IgD-negative memory B cell (primary cell): Measurements from ENCODE around the gene ACVRL1. TPM values are rescaled to one million over a fixed set of nuclear protein-coding genes. Genes with fewer than 3 reads are reported as not detected.
A peak's percentile ranks its signal among the peaks of the same experiment; 100 is the strongest.

Source experiments
- H3K27ac Mint-ChIP-seq, 3 donors: one replicate each; pipeline ENCODE4 v1.8.0; 2020 to 2022; ENCODE audit warnings: mild to moderate bottlenecking in 3 of 3, mixed read lengths in 3 of 3, moderate library complexity in 1 of 3
- H3K27me3 Mint-ChIP-seq: one replicate; pipeline ENCODE4 v1.8.0; 2021; ENCODE audit warnings: mixed read lengths
- H3K36me3 Mint-ChIP-seq: one replicate; pipeline ENCODE4 v1.8.0; 2020; ENCODE audit warnings: mild to moderate bottlenecking, mixed read lengths
- H3K4me1 Mint-ChIP-seq, 3 donors: one replicate each; pipeline ENCODE4 v1.8.0; 2020 to 2022; ENCODE audit warnings: mixed read lengths in 3 of 3, mild to moderate bottlenecking in 1 of 3
- H3K4me3 Mint-ChIP-seq, 4 donors: one replicate each; pipeline ENCODE4 v1.8.0; 2020 to 2022; ENCODE audit warnings: mild to moderate bottlenecking in 4 of 4, mixed read lengths in 4 of 4, moderate library complexity in 3 of 4
- H3K9me3 Mint-ChIP-seq, 3 donors: one replicate each; pipeline ENCODE4 v1.8.0; 2020 to 2021; ENCODE audit warnings: mixed read lengths in 3 of 3, mild to moderate bottlenecking in 1 of 3
- polyA plus RNA-seq: library from polyadenylated mRNA; unstranded; fragments of 300-500 nt; fragmentation: Illumina TruSeq; gene quantifications from one replicate; pipeline ENCODE4 v1.2.3, GENCODE V29; 2021

The ACVRL1 gene
- polyA plus RNA-seq, 1 donor from 2014 or later: not detected

DNA sequence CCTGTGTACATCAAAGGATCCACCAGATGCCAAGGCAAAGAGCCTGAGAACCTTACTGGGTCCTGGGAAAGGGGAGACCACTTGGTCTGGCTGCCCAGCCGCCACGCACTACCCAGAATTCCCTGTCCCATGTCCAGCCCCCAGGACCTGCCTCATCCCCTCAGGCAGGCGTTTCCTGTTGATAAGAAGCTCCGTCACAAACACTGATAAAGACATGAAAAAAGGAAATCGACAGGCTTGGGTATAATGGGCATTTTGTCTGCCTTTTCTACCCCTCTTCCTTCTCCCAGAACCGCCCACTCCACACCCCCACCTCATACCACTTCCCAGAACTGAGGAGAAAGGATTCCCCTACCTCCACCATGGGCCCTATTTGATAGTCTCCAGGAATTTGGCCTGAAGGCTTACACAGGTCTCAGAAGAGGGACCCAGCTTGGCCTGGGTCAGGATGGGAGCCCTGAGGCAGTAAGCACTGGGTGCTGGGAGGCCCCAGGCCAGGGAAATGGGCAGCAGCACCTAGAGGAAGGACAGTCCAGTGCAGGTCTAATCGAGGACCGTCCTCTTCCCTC lies 18.8 kb downstream of the ACVRL1 start:
- Mint-ChIP-seq H3K4me1 (peaks cover 21 to 28% (median 26%) of the 10 kb centered on the region in 3 donors), H3K27me3 (peaks cover 8% of the 10 kb centered on the region), H3K9me3 (no peaks in the 10 kb centered on the region), H3K27ac (peak overlapping the region in 1 of 3 donors; percentile 67), H3K36me3 (no peaks in the 10 kb centered on the region), H3K4me3 (no peak overlapping the region)

DNA sequence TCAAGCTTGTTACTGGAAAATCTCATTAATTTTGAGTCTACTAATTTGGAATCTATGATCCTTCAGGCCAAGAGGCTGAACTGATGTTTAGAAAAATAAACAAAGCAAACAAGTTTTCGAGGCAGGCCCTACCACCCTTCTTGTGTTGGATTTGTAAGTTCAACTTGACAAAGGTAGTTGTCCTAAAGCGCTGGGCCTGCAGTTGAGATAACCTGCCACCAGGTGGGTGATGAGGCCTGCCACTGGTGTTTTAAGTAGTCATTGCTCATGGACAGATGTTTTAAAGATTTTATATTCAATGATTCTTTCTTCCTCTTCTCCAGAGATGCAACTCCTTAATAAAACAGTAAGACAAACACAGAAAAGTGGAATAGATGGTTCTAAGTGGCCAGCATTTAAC lies 19.4 kb downstream of the ACVRL1 start:
- no peak overlapping the region for H3K4me3 Mint-ChIP-seq
- peaks cover 8% of the 10 kb centered on the region for H3K27me3 Mint-ChIP-seq
- no peak overlapping the region for H3K27ac Mint-ChIP-seq
- H3K36me3 Mint-ChIP-seq: no peaks in the 10 kb centered on the region
- peaks cover 21 to 28% (median 26%) of the 10 kb centered on the region in 3 donors for H3K4me1 Mint-ChIP-seq
- H3K9me3 Mint-ChIP-seq: no peaks in the 10 kb centered on the region

DNA sequence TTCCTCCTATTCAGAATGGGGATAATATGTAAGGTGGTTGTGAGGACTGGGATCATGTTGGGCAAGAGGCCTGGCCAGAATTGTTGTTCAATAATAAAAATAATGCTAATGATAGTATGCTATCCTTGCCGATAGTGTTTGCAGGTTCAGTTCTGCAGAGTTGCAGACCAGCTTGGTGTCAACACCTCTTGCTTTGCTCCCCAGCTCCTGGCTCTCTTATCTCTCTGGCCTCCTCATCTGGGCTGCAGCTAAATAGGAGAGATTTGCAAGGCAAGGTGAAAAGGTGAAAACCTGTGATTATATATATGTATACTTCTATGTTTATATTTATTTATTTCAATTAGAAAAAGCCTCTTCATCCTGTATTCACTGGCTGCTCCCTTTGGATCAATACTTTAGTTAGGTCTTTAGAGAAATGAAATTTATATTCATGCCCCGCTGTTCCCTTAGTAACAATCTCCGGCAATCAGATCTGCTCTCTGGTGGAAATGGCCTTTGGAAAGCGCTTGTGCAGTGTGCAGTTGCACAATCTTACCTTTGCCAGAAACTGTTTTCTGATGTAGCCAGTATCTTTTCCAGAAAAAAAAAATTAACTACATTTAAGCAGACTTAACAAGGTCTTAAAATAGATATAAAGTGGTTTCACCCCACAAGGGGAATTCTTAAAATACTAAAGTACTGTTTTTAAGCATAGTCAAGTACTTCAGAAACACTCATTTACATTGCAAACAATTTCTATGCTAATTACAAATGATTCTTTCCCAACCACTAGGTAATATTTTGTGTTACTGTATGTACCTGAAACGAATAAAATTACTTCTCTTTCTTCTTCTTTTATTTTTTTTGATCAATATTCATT lies 25.1 kb downstream of the ACVRL1 start:
- peak overlapping the region in 1 of 3 donors; percentile 45 for H3K27ac Mint-ChIP-seq
- peaks cover 8% of the 10 kb centered on the region for H3K27me3 Mint-ChIP-seq
- H3K36me3 Mint-ChIP-seq: peaks cover 3% of the 10 kb centered on the region
- no peak overlapping the region for H3K4me3 Mint-ChIP-seq
- no peaks in the 10 kb centered on the region for H3K9me3 Mint-ChIP-seq
- H3K4me1 Mint-ChIP-seq: peaks cover 1 to 5% (median 1%) of the 10 kb centered on the region in 3 donors

DNA sequence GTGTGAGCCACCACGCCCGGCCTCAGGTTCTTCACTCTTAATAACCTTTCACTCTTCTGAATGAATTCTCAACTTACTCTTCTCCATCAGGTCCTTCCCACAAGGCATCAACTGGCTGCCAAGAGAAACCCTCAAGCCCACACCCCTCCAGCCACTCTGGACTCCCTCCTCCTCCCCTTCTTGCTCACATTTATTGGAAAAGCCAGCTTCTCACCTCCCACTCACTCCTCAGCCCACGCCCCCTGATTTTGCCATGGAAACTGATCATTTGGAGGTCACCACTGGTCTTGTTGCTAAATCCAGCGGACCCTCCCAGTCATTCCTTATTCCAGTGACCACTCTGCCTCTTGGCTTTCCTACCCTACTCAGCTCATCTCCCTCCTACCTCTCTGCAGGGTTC lies 26.8 kb downstream of the ACVRL1 start:
- Mint-ChIP-seq H3K9me3 (no peaks in the 10 kb centered on the region), H3K36me3 (peaks cover 3% of the 10 kb centered on the region), H3K27ac (no peak overlapping the region), H3K4me1 (peaks cover 1 to 5% (median 1%) of the 10 kb centered on the region in 3 donors), H3K27me3 (peaks cover 8% of the 10 kb centered on the region), H3K4me3 (peak overlapping the region in 1 of 4 donors; percentile 55)

DNA sequence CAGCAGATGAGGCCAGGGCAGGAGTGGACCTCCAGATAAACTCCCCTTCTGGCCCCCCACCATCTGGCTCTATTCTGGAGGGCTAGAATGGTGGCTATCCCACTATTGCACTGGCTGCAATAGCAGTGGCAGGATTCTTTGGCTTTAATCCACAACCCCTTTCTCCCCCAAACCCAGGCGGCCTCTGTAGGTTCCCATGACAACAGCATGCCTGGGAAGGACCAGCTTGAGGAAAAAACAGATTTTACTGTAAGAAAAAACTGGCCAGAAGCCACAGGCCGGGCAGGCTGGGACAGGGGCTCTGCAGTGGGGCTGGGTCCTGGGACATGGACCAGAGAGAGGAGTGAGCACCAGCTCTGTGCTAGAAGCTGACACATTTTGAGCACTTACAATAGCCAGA lies 30.6 kb downstream of the ACVRL1 start:
- Mint-ChIP-seq H3K4me1 (peaks cover under 1 to 2% (median 1%) of the 10 kb centered on the region in 3 donors), H3K36me3 (peaks cover 6% of the 10 kb centered on the region), H3K9me3 (peaks cover 0 to 3% (median 0%) of the 10 kb centered on the region in 3 donors), H3K27me3 (peaks cover 25% of the 10 kb centered on the region), H3K4me3 (no peak overlapping the region), H3K27ac (no peak overlapping the region)

DNA sequence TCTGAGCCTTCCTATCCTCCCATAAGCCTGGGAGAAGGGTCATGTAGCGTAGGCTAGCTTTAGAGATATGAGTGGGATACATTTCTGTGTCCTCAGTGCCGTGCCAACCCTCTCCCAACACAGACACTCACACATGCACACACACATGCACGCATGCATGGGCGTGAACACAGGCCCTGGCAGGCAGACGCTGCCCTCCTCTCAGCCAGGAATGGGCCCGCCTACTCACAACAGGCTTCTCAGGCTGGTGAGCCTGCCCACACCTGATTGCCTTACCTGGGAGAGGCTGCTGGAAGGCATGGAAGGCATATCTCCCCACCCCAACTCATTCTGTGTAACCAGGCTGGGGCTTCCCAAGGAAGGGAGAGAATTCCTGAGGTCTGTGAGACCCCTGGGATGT lies 31.4 kb downstream of the ACVRL1 start:
- Mint-ChIP-seq H3K27ac (no peak overlapping the region), H3K4me3 (no peak overlapping the region), H3K4me1 (peaks cover 0 to 1% (median 0%) of the 10 kb centered on the region in 3 donors), H3K9me3 (peaks cover 0 to 5% (median 0%) of the 10 kb centered on the region in 3 donors), H3K36me3 (peaks cover 6% of the 10 kb centered on the region), H3K27me3 (peaks cover 25% of the 10 kb centered on the region)

DNA sequence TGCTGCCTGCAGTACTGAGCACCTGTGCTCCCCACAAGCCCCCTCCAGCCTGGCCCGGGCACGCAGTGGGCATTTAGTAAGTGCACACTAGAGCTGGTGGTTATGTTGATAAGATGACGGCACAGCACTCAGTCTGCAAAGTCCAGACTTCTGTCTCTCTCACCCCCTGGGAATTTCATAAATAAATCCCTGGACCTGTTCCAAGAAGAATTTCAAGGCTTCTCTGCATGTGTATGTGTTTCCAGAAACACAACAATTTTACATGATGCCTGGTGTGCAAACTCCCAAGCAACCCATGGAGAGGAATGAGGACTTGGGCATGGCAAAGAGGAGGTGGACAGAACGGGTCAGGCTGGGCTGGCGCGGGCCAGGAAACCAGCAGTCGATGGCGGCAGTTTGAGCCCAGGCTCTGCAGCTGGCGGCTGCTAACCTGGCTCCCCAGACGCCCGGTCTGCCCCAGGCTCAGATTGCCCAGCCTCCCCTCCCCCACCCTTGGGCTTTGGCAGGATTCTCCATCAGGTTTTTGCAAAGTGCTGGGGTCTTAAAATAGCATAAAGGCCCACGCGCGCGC lies 33.8 kb downstream of the ACVRL1 start:
- Mint-ChIP-seq H3K27ac (no peak overlapping the region), H3K36me3 (peaks cover 3% of the 10 kb centered on the region), H3K9me3 (peaks cover 5 to 20% (median 13%) of the 10 kb centered on the region in 3 donors), H3K4me3 (no peak overlapping the region), H3K27me3 (peaks cover 18% of the 10 kb centered on the region), H3K4me1 (no peaks in the 10 kb centered on the region)

DNA sequence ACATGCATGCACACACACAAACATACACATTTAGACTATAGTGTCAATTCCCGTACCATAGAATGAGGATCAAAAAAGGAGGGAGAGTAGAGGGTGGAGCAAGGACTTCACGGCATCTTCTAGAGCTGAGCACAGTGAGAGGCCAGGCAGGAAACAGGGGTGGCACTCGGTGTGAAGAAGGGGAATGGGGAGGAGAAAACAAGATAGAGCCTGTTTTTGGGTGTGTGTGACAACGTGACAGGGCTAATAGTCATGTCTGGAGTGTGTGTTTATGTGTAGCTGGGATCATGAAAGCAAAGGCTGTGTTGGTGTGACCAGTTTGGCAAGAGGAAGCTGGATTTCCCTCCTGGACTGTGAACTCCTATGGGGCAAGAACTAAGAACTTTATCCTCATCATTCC lies 34.3 kb downstream of the ACVRL1 start:
- Mint-ChIP-seq H3K27me3 (peaks cover 18% of the 10 kb centered on the region), H3K36me3 (peaks cover 3% of the 10 kb centered on the region), H3K4me1 (no peaks in the 10 kb centered on the region), H3K27ac (peak overlapping the region in 1 of 3 donors; percentile 54), H3K4me3 (no peak overlapping the region), H3K9me3 (peaks cover 5 to 24% (median 13%) of the 10 kb centered on the region in 3 donors)

DNA sequence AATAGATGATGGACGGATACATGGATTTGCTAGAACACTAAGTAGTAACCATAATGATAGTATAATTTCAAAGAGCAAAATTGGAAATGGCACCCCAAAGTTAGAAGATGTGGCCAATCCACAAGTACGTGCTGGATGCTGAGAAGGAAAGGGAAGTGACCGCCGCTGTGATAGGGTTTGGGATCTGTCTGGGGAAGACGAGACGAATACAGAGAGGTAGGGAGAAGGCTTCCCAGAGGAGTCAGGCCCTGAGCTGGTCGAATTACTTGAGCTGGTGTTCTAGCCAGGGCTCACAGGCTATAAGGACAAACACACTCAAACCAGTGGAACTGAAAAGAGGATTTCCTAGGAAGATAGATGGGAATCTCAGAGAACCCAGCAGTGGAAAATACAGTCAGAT lies 34.8 kb downstream of the ACVRL1 start:
- peaks cover 18% of the 10 kb centered on the region for H3K27me3 Mint-ChIP-seq
- peaks cover 5 to 25% (median 13%) of the 10 kb centered on the region in 3 donors for H3K9me3 Mint-ChIP-seq
- H3K27ac Mint-ChIP-seq: peak overlapping the region in 1 of 3 donors; percentile 54
- peaks cover 3% of the 10 kb centered on the region for H3K36me3 Mint-ChIP-seq
- H3K4me3 Mint-ChIP-seq: no peak overlapping the region
- H3K4me1 Mint-ChIP-seq: no peaks in the 10 kb centered on the region

DNA sequence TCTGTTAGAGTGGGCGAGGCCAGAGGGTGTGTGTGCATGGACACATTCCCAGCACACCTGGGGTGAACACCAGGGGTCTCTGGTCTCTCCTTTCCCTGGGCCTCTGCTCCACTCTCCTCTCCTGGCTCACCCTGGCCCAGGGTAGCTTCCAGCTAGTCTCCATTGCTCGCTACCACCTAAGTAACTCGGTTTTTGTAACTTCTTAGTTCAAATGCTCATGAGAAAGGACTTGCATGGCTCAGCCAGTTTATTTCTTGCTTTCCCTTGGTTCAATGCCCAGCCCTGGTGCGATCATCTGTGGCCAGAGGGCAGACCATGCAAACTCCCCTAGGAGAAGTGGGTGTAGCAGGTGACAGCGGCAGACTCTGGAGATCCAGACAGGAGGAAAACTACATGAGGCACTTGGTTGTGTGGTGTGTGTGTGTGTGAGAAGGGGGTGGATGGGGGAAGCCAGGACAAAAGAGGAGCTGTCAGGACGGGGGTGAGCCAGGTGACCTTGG lies 35.2 kb downstream of the ACVRL1 start:
- Mint-ChIP-seq H3K4me1 (no peaks in the 10 kb centered on the region), H3K36me3 (peaks cover 3% of the 10 kb centered on the region), H3K4me3 (no peak overlapping the region), H3K27ac (no peak overlapping the region), H3K27me3 (peaks cover 20% of the 10 kb centered on the region), H3K9me3 (peaks cover 5 to 25% (median 13%) of the 10 kb centered on the region in 3 donors)

DNA sequence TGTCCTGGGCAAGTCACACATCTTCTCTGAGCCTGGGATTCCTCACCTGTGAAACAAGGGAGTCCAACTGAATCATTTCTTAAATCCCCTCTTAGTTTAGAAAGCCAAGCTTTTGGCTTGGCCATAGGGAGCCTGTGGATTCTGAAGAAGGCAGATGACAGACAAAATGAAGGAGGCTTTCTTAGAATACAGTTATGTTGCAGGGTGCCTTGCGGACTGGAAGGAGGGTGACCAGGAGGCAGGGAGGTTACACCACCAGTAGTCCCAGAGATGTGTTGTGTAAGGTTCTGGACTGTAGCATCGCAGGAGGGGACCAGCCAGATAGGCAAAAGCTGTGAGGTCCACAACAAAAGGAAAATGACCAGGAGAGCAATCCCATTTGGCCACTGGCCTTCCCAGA lies 36.0 kb downstream of the ACVRL1 start:
- H3K4me1 Mint-ChIP-seq: no peaks in the 10 kb centered on the region
- peaks cover 6% of the 10 kb centered on the region for H3K36me3 Mint-ChIP-seq
- H3K4me3 Mint-ChIP-seq: peak overlapping the region in 1 of 4 donors; percentile 81
- peaks cover 23% of the 10 kb centered on the region for H3K27me3 Mint-ChIP-seq
- H3K27ac Mint-ChIP-seq: peak overlapping the region in 1 of 3 donors; percentile 17
- peaks cover 5 to 25% (median 13%) of the 10 kb centered on the region in 3 donors for H3K9me3 Mint-ChIP-seq

DNA sequence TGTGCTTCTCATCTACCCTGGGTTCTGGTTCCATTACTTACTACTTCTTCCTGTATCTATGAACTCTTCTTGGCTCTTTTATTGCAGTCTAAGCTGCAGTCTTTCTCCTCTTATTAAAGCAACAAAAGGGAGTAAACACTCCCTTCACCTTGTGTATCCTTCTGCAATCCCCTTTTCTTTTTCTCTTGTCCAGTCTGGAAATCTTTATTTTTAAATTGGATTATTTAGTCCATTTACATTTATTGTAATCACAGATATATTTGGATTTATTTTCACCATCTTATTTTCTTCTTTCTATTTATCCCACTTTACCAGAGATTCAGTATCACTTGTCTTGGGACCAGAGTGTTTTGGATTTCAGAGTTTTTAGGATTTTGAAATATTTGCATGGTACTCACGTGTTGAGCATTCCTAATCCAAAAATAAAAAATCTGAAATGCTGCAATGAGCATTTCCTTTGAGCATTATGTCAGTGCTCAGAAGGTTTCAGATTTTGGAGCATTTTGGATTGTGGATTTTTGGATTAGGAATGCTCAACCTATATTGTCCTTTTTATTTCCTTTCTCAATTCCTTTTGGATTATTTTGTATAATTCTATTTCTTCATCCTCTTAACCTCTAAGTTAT lies 37.4 kb downstream of the ACVRL1 start:
- Mint-ChIP-seq H3K27me3 (peaks cover 25% of the 10 kb centered on the region), H3K36me3 (peaks cover 6% of the 10 kb centered on the region), H3K4me3 (no peak overlapping the region)

DNA sequence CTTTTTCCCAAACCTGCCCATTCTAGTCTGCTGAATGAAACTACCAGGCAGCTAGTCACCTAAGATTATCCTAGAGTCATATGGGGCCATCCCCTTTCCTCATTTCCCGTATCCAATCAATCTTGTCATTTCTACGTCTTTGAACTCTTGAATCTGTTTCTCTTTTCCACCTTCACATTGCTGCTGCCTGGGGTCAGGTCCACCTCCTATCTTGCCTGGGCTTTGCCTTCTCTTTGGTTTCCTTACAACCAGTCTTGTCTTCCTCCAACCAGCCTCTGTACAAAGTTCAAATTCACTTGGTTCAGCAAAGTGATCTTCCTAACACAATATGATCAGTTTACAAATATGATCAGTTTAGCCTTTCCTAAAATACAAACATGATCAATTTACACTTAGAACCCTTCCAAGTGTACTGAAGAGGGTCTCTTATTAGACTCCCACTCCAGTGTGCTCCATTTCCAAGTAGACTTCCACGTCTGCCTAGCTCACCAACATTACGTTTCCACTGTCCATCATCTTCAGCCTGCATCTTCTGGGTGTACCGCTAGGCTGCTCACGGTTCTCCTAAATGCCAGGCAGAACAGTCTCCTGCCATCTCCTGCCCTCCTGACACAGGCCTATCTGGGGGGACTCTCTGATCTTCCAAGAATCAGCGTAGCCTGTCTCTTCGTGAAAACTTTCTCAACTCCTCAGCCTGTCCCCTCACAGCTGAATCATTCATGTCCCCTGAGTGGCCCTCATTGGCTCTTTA lies 40.1 kb downstream of the ACVRL1 start:
- H3K4me1 Mint-ChIP-seq: peaks cover 0 to 3% (median 1%) of the 10 kb centered on the region in 3 donors
- H3K9me3 Mint-ChIP-seq: peaks cover 5 to 21% (median 13%) of the 10 kb centered on the region in 3 donors
- peaks cover 18% of the 10 kb centered on the region for H3K27me3 Mint-ChIP-seq
- peaks cover 3% of the 10 kb centered on the region for H3K36me3 Mint-ChIP-seq
- H3K27ac Mint-ChIP-seq: no peak overlapping the region
- no peak overlapping the region for H3K4me3 Mint-ChIP-seq

More for the DNA sequence above, 37.4 kb downstream of the ACVRL1 start:
- no peak overlapping the region for H3K27ac Mint-ChIP-seq
- no peaks in the 10 kb centered on the region for H3K4me1 Mint-ChIP-seq
- peaks cover 5 to 25% (median 13%) of the 10 kb centered on the region in 3 donors for H3K9me3 Mint-ChIP-seq

DNA sequence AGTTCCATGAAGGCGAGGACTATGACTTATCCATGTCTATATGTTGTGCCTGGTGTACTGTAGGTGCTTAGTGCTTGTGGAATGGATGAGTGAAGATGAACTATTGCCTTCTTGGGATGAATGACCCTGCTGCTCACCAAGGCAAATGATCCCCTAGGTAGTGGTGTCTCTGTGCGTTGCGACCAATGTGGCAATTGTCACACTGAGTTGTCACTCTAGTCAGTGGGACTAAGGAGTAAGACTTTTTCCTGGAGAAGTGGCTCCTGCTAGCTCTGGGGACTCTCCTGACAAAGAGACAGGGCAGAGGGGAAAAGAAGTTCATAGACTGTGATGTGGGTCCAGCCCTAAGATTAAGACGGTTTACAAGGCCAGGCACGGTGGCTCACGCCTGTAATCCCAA lies 40.8 kb downstream of the ACVRL1 start:
- H3K4me1 Mint-ChIP-seq: peaks cover 4 to 6% (median 6%) of the 10 kb centered on the region in 3 donors
- H3K36me3 Mint-ChIP-seq: peaks cover 3% of the 10 kb centered on the region
- peak overlapping the region in 1 of 4 donors; percentile 11 for H3K4me3 Mint-ChIP-seq
- H3K9me3 Mint-ChIP-seq: peaks cover 5 to 21% (median 13%) of the 10 kb centered on the region in 3 donors
- no peak overlapping the region for H3K27ac Mint-ChIP-seq
- H3K27me3 Mint-ChIP-seq: peaks cover 13% of the 10 kb centered on the region
